Panc1 (cell line): Measurements from ENCODE around the gene ACTG1.

Source experiments
- POLR2AphosphoS5 ChIP-seq: IDR thresholded peaks from 2 replicates; pipeline ENCODE4 v1.6.1; 2012; ENCODE audit warnings: mild to moderate bottlenecking, low read depth, low read length, moderate library complexity
- TF ChIP-seq, protein P1 (sequence below): fragments of 450-650 bp; IDR thresholded peaks from 2 replicates; pipeline ENCODE4 v1.5.1; 2017; ENCODE audit warnings: mild to moderate bottlenecking

DNA sequence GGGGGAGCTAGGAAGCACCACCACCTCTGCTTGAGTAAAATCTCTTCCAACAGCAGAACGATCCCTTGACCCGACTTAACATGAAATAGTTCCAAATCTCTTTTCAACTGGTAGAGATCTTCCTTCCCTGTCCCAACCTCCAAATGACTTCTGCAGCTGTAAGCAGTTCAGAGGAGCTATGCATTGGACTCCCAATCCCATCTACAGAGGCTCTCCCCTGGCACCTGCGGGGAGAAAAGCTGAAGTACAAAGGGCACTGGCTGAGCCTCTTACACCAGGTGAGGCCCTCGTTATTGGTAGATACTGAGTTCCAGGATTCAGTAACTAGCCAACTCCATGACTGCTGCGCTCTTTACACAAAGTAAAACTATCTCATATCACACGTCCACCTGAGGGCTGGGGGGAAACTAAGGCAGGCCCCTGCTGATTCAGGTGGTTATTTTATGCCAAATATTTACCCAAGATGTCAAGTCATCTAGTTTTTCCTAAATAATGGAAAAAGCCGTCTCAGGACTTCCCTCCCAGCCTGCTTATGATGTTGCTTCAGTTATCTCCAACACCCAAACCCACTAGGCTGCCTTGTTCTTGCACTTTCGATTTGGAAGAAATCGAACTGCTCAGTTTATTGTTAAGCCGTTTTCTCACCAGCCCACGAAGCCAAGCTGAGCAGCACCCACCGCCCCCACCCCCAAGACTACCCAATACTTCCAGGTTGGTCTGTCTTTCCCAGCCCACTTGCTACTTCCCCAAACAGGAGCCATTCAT lies 3.2 kb downstream of the ACTG1 start:
- TF ChIP-seq POLR2AphosphoS5: peak; percentile 43
- TF ChIP-seq, protein P1, sequence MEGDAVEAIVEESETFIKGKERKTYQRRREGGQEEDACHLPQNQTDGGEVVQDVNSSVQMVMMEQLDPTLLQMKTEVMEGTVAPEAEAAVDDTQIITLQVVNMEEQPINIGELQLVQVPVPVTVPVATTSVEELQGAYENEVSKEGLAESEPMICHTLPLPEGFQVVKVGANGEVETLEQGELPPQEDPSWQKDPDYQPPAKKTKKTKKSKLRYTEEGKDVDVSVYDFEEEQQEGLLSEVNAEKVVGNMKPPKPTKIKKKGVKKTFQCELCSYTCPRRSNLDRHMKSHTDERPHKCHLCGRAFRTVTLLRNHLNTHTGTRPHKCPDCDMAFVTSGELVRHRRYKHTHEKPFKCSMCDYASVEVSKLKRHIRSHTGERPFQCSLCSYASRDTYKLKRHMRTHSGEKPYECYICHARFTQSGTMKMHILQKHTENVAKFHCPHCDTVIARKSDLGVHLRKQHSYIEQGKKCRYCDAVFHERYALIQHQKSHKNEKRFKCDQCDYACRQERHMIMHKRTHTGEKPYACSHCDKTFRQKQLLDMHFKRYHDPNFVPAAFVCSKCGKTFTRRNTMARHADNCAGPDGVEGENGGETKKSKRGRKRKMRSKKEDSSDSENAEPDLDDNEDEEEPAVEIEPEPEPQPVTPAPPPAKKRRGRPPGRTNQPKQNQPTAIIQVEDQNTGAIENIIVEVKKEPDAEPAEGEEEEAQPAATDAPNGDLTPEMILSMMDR: no peak
